AG09309 (cell line): ENCODE results near the gene CTAGE4.
"Not testable (repeated sequence)": the region's sequence is repeated elsewhere in the genome, so short reads cannot be mapped to it uniquely, and the experiment has no call there.

Experiments
- DNase-seq: peaks from one replicate; pipeline ENCODE4 v3.0.0-alpha.2; 2010; ENCODE audit warnings: low read depth
- H3K4me3 ChIP-seq: 2 replicates; pipeline ENCODE4 v1.5.1; 2011; ENCODE audit warnings: mild to moderate bottlenecking, low read depth, low read length, moderate library complexity; ENCODE audit not compliant: control insufficient read depth
- CTCF ChIP-seq: IDR thresholded peaks from 2 replicates; pipeline ENCODE4 v1.5.1; 2011; ENCODE audit warnings: mild to moderate bottlenecking, low read depth, low read length, inconsistent platforms; ENCODE audit not compliant: insufficient read depth, control insufficient read depth; ENCODE audit errors: missing control alignments

CTAGE4 gene

GRCh38 chr7:144183166-144183565 is at the start of gene CTAGE4:
CTAGE4 (plus strand) TSS chr7:144183466; CDS start chr7:144183504, 38 bp downstream.
- H3K4me3 ChIP-seq, DNase-seq: not testable (repeated sequence)

- no peak for TF ChIP-seq CTCF
- H3K4me3 ChIP-seq, result no peak overlapping the region
- no peak for DNase-seq
Measured at GRCh38 chr7:144134116-144134515, 49.1 kb upstream of the CTAGE4 start.

GRCh38 chr7:144137501-144137900 is 45.8 kb upstream of the CTAGE4 start:
- no peak for DNase-seq
- H3K4me3 ChIP-seq, result no peak overlapping the region
- no peak for TF ChIP-seq CTCF

GRCh38 chr7:144142187-144142586 is 41.1 kb upstream of the CTAGE4 start:
- H3K4me3 ChIP-seq, result no peak overlapping the region
- no peak for DNase-seq
- TF ChIP-seq CTCF, result no peak

- TF ChIP-seq CTCF, result no peak
- no peak for DNase-seq
- H3K4me3 ChIP-seq, result no peak overlapping the region
Measured at GRCh38 chr7:144144426-144144825, 38.8 kb upstream of the CTAGE4 start.

- H3K4me3 ChIP-seq, result no peak overlapping the region
- TF ChIP-seq CTCF, result no peak
- no peak for DNase-seq
Measured at GRCh38 chr7:144148224-144148827, 34.9 kb upstream of the CTAGE4 start.

- no peak for TF ChIP-seq CTCF
- no peak overlapping the region for H3K4me3 ChIP-seq
- no peak for DNase-seq
Measured at GRCh38 chr7:144158861-144159260, 24.4 kb upstream of the CTAGE4 start.
